ENCODE data around the gene EPOP. TPM values are rescaled to one million over a fixed set of nuclear protein-coding genes. Genes with fewer than 3 reads are reported as not detected.

The EPOP gene
- 16.1 and 16.5 TPM in 2 replicates for total RNA-seq

DNA sequence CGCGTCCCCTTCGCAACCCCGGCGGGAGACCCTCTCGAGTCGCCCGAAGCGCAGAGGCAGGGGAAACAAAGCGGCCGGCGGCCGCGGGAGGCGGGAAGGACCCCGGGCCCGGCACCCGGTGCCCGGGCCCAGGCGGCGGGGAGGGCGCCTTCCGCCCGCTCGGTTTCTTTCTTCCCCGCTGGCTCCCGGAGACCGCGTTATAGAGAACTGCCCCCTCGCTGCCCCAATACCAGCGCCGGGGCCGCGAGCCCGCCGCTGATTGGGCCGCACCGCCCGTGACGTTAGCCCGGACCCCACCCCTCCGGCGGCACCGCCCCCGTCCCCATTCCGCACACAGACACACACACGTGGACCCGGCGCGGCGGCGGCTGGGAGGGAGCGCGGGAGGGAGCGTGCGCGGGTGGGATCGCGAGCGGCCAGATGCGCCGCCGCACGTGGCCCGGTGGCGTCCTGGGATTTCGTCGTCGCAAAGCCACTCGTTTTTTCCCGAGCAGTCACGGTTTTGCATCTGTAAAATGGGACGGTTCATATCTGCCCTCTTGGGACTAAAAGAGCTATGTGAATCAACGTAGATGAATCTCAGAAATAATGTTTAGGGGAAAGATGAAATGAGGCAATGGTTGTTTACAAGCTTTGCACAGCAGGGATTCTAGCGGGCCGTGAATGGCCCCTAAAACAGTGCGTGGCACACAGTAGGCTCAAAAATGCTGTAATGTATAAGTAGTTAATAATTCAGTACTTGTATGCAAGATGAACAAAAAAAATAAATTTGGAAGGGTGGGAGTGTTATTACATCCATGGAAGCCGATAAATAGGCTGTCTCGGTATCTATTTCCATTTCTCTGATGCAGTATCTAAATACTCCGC, at the start of gene EPOP:
Gene EPOP, minus strand, starts transcription at position 209 of the 867 bp plus-strand sequence. CDS start 462 bp downstream, outside the sequence.
- intact Hi-C loops (cut with micrococcal nuclease) = loop anchor here (2.0 kb wide), 2 partner anchors 68 to 116 kb away; no protein-coding TSS in a partner anchor

DNA sequence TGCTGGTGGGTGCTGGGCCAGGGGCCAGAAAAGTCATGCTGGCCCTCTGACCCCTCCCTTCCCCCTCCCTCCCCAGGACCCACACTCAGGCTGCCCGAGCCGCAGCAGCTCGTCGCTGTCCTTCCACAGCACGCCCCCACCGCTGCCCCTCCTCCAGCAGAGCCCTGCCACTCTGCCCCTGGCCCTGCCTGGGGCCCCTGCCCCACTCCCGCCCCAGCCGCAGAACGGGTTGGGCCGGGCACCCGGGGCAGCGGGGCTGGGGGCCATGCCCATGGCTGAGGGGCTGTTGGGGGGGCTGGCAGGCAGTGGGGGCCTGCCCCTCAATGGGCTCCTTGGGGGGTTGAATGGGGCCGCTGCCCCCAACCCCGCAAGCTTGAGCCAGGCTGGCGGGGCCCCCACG, 47.0 kb upstream of the EPOP start:
- intact Hi-C loops (cut with micrococcal nuclease) = no loop called here

DNA sequence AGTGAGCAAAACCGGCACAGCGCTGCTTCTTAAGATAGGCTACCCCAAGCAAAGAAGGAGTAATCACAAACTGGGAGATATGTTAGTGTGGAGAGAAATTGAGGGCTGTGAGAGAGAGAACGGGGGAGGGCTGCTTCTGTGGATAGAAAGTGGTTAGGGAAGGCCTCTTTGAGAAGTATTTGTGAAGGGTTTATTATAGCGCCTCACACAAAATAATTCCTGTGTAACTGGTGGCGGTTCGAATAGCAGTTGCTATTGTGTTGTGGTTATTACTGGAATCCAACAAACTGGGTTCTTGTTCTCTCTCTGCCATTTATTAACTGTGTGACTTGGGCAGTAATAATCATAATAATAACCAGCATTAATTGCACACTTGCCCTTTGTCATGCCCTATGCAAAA, 46.2 kb upstream of the EPOP start:
- intact Hi-C loops (cut with micrococcal nuclease) = no loop called here

DNA sequence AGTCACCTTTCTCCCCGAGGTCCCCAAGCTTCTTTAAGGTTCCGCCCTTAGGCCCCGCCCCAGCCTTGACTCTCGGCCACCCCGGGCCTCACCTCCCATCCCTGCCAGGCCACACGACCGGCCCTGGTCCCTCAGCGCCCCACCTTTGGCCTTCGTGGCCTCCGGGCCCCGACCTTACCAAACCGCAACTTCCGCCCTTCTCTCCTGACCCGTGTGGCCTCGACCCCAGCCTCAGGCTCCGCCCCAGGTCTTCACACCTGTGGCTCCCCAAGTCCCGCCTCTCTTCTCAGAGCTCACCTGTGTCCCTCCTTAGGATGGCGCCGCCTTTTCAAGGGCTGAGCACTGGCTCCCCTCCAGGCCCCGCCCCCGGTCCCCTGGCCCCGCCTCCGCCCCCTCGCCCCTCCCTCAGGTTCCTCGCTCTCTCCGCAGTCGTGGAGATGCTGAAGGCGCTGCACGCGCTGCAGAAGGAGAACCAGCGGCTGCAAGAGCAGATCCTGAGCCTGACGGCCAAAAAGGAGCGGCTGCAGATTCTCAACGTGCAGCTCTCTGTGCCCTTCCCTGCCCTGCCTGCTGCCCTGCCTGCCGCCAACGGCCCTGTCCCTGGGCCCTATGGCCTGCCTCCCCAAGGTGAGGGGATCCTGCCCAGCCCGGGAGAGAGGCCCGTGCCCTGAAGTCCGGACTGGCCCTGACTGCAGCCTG, 45.3 kb upstream of the EPOP start:
- intact Hi-C loops (cut with micrococcal nuclease) = no loop called here

- intact Hi-C loops (cut with micrococcal nuclease) = no loop called here
Measured at GRCh38 chr17:38719289-38719942, 44.7 kb upstream of the EPOP start.

DNA sequence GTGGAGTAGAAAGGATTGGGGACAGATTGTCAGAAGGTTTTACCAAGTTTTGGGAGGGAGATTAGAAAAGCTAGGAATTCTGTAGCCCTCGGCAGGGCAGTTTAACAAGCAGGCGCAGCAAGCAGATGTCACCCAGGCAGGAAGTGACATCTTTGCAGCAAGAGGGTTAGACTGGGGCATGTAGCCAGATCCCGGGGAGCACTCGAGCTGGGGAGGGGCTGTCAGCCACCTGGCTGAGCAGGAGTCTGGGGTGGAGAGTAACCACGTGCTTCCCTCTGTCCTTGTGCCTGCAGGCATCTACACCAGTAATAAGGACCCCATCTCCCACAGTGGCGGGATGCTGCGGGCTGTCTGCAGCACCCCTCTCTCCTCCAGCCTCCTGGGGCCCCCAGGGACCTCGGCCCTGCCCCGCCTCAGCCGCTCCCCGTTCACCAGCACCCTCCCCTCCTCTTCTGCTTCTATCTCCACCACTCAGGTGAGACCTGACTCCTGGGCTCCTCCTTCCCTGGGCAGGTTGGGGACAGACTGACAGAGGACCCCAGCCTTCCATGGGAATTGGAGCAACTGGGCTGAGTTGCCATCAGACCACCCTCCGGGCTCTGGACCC, 42.5 kb upstream of the EPOP start:
- intact Hi-C loops (cut with micrococcal nuclease) = no loop called here

DNA sequence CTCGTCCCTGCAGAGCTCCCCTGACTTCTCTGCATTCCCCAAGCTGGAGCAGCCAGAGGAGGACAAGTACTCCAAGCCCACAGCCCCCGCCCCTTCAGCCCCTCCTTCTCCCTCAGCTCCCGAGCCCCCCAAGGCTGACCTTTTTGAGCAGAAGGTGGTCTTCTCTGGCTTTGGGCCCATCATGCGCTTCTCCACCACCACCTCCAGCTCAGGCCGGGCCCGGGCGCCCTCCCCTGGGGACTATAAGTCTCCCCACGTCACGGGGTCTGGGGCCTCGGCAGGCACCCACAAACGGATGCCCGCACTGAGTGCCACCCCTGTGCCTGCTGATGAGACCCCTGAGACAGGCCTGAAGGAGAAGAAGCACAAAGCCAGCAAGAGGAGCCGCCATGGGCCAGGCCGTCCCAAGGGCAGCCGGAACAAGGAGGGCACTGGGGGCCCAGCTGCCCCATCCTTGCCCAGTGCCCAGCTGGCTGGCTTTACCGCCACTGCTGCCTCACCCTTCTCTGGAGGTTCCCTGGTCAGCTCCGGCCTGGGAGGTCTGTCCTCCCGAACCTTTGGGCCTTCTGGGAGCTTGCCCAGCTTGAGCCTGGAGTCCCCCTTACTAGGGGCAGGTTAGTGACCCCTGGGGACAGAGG, 41.7 kb upstream of the EPOP start:
- intact Hi-C loops (cut with micrococcal nuclease) = no loop called here

GRCh38 chr17:38715216-38715943, 40.6 kb upstream of the EPOP start:
- intact Hi-C loops (cut with micrococcal nuclease) = no loop called here

- intact Hi-C loops (cut with micrococcal nuclease) = no loop called here
Measured at GRCh38 chr17:38713456-38714075, 38.8 kb upstream of the EPOP start.

DNA sequence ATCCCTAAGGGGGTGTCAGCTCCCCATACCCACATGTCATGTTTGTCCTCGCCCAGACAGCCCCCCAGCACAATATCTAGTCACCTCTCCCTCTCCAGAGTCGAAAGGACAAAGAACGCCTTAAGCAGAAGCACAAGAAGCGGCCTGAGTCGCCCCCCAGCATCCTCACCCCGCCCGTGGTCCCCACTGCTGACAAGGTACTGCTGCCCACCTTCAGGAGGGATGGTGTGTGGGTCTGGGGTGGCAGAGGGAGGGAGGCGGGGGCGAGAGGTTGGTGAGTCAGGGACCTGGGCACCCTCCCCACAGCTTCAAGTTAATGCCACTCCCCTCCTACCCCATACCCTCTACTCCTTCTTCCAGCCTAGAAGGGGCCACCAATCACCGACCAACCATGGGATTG, 37.8 kb upstream of the EPOP start:
- intact Hi-C loops (cut with micrococcal nuclease) = no loop called here

GRCh38 chr17:38711792-38712571, 37.2 kb upstream of the EPOP start:
- intact Hi-C loops (cut with micrococcal nuclease) = no loop called here

DNA sequence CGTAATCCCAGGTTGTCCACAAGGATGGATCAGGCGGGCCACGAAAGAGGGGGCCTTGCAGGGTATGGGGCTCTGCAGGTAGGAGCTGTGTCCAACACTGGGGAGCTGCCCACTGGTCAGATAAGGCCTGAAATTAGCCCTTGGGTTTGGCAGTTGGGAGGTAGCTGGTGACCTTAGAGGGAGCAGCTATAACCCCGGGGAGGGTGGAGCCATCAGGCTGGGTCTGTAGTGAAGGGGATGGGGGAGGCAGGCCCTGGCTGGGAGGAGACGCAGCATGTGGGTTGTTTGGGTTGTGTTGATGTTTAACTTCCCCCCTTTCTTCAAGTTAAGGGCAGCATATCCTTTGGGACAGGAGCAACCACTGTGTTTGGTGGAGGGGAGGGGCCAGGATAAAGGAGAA, 36.2 kb upstream of the EPOP start:
- intact Hi-C loops (cut with micrococcal nuclease) = no loop called here

DNA sequence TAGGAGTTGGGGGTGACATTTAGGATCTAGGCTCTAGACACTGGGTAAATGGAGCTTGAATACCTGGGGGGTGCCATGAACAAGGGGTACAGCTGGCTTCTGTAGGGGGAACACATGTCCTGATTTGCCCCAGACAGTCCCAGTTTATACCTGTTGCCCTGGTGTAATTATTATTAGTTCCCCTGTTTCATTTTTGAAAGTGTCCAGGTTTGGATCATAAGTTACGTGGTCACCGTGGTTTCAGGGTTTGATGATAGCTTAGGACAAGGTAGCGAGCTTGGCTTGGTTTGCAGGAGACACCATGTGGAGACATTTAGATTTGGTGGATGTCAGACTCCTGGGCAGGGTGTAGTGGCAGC, 35.8 kb upstream of the EPOP start:
- intact Hi-C loops (cut with micrococcal nuclease) = no loop called here

GRCh38 chr17:38709864-38710603, 35.3 kb upstream of the EPOP start:
- intact Hi-C loops (cut with micrococcal nuclease) = loop anchor here (10.0 kb wide), 1 partner anchor 1615 kb away; no protein-coding TSS in a partner anchor

DNA sequence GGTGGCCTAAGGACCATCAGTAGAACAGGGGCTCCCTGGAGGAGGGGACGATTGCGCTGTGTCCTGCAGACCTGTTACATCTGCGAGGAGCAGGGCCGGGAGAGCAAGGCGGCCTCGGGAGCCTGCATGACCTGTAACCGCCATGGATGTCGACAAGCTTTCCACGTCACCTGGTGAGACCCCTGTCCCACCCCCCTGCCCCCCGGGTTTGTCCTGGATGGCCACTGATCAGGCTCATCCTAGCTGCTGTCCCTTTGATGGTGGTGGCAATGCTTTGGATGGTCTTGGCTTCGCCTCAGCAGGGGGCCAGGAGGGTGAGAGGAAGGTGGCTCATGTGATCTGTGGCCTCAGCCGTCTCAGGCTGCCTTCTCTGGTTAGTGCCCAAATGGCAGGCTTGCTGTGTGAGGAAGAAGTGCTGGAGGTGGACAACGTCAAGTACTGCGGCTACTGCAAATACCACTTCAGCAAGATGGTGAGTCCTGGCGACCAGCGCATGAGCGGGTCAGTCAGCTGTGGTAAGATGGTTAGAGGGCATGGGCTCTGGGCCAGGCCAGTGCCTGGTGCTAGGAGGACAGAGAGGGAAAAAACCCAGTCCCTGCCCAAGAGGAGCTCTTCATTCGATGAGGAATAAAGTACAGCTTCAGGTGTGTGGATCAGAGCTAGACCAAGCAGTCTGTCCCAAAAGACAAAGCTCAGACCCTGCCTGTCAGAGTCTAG, 34.5 kb upstream of the EPOP start:
- intact Hi-C loops (cut with micrococcal nuclease) = loop anchor here (10.0 kb wide), 1 partner anchor 1616 kb away; no protein-coding TSS in a partner anchor

DNA sequence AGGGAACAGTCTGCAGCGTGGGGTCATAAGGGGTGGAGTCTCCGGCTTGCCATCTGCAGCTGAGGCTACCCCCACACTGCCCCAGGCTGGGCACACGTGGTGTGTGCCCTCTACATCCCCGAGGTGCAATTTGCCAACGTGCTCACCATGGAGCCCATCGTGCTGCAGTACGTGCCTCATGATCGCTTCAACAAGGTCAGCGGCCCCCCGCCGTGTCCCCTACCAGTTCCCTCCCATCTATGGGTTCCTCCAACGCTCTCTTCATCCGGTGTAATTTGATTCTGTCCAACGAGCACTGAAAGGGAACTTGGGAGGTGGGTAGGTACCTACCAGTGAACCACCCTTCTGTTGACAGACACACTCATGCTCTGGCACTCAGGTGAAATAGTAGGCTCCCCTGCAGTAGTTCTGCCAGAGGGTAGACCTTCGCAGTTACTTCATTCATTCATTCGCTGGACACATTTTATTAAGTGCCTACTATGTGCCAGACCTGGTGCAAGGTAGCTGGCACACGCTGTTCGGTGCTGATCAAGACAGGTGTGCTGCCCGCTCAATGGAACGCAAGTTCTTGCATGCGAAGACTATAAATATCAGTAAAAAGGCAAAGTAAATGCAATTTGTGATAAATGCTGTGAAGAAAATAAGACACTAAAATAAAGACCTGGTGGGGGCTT, 33.1 kb upstream of the EPOP start:
- intact Hi-C loops (cut with micrococcal nuclease) = loop anchor here (10.0 kb wide), 1 partner anchor 1617 kb away; no protein-coding TSS in a partner anchor
